ENCODE measurements around the gene UBXN6. TPM values are rescaled to one million over a fixed set of nuclear protein-coding genes. Genes with fewer than 3 reads are reported as not detected.

Gene UBXN6, protein sequence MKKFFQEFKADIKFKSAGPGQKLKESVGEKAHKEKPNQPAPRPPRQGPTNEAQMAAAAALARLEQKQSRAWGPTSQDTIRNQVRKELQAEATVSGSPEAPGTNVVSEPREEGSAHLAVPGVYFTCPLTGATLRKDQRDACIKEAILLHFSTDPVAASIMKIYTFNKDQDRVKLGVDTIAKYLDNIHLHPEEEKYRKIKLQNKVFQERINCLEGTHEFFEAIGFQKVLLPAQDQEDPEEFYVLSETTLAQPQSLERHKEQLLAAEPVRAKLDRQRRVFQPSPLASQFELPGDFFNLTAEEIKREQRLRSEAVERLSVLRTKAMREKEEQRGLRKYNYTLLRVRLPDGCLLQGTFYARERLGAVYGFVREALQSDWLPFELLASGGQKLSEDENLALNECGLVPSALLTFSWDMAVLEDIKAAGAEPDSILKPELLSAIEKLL
- total RNA-seq: 10 to 100 TPM; 49.7 to 86.4 (median 76.5) TPM
- 32.8 TPM for total RNA-seq (2013)
- 25.6 to 101 (median 64.1) reads per million in 29 experiments for total RNA-seq

DNA sequence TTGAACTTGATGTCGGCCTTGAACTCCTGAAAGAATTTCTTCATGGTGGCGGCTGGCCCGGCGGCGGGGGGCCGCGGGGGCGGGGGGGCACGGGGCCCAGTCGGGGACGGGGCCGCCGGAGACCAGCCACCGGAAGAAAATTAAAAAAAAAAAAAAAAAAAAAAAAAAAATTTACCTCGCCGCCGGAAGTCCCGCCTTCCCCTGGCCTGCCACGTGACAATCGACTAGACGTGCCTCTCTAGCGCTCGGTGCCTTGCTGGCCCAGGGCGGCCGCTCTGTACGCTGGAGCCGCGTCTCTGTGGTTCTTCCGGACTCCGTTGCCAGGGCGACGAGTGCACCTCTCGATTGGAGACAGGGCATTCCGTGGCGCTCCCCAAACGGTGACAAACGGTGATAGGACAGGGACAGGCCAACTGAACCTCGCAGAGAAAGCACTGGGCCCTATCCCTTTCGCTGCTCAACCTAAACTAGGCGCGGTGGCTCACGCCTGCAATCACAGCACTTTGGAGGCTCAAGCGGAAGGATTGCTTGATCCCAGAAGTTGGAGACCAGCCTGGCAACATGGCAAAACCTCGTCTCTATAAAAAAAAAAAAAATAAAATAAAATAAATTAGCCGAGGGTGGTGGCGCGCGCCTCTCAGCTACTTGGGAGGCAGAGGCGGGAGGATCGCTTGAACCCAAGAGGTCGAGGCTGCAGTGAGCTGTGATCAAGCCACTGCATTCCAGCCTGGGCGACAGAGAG, at the start of gene UBXN6:
Gene UBXN6, minus strand, starts transcription at position 141 of the 742 bp plus-strand sequence. Its CDS starts 97 bp downstream, at position 44.
- peaks cover 14 to 26% (median 19%) of the 10 kb centered on the region in 3 donors for H3K4me1 Mint-ChIP-seq
- no peaks in the 10 kb centered on the region for H3K27me3 Mint-ChIP-seq
- no peaks in the 10 kb centered on the region for H3K36me3 Mint-ChIP-seq
- H3K27ac Mint-ChIP-seq: peak within 1 kb of the TSS; percentile 86 to 87
- ChIA-PET POLR2A (interaction anchor here in 1 of 2 donors (0.6 kb wide), 1 partner anchor 1581 kb away, joined by 4 read pairs; no protein-coding TSS in a partner anchor), CTCF (interaction anchor here (0.6 to 1.6 kb wide), 4 partner anchors 13 to 470 kb away, joined by 4 to 13 read pairs (median 6); partner anchors contain the start of gene HDGFL2 (in 1 of the 2))
- Histone ChIP-seq H3K36me3 (ENCODE audit: control insufficient read depth in 2 of 2, extremely low read depth in 1 of 2, insufficient read depth in 1 of 2, low read length in 1 of 2) (peaks cover 5 to 12% of the 10 kb centered on the region in 2 donors), H3K9me3 (no peaks in the 10 kb centered on the region), H3K4me1 (ENCODE audit: control insufficient read depth in 1 of 2, extremely low read depth in 1 of 2, insufficient read depth in 2 of 2, low read length in 2 of 2) (peaks cover 2 to 25% of the 10 kb centered on the region in 2 experiments), H3K4me3 (ENCODE audit: control insufficient read depth in 1 of 2, extremely low read depth in 1 of 2, low read length in 1 of 2) (peak within 1 kb of the TSS; percentile 71 to 80), H3K27ac (ENCODE audit: low read length) (peak within 1 kb of the TSS; percentile 60), H3K27me3 (replicated peaks in 1 of 2; ENCODE audit: control insufficient read depth in 2 of 2, extremely low read depth in 1 of 2, insufficient read depth in 2 of 2, low read length in 1 of 2) (no peaks in the 10 kb centered on the region)
- H3K4me3 Mint-ChIP-seq: peak within 1 kb of the TSS; percentile 86 to 89 (median 87)
- ATAC-seq (replicated peaks in 1 of 4) (peak; percentile 93 to 95 (median 94)), DNase-seq (peak; percentile 94 to 99 (median 98))
- WGBS (ENCODE audit: insufficient coverage): 17% methylated on average over 30 of the region's 52 CpGs
- no peaks in the 10 kb centered on the region for H3K9me3 Mint-ChIP-seq

- Histone ChIP-seq H3K36me3 (ENCODE audit: control insufficient read depth in 2 of 2, extremely low read depth in 1 of 2, insufficient read depth in 1 of 2, low read length in 1 of 2) (peaks cover 2 to 17% of the 10 kb centered on the region in 2 donors), H3K27ac (ENCODE audit: low read length) (no peak overlapping the region), H3K4me1 (ENCODE audit: control insufficient read depth in 1 of 2, extremely low read depth in 1 of 2, insufficient read depth in 2 of 2, low read length in 2 of 2) (no peaks in the 10 kb centered on the region), H3K9me3 (no peaks in the 10 kb centered on the region), H3K4me3 (ENCODE audit: control insufficient read depth in 1 of 2, extremely low read depth in 1 of 2, low read length in 1 of 2) (no peak overlapping the region), H3K27me3 (replicated peaks in 1 of 2; ENCODE audit: control insufficient read depth in 2 of 2, extremely low read depth in 1 of 2, insufficient read depth in 2 of 2, low read length in 1 of 2) (peaks cover 0 to 2% of the 10 kb centered on the region in 2 experiments)
- Mint-ChIP-seq H3K27me3 (no peaks in the 10 kb centered on the region), H3K4me3 (no peak overlapping the region), H3K36me3 (peaks cover 23% of the 10 kb centered on the region), H3K9me3 (no peaks in the 10 kb centered on the region), H3K4me1 (no peaks in the 10 kb centered on the region), H3K27ac (no peak overlapping the region)
- ChIA-PET CTCF (no interaction called here), POLR2A (no interaction called here)
- DNase-seq: no peak
- 88% methylated on average over 11 of the region's 12 CpGs for WGBS (ENCODE audit: insufficient coverage)
- ATAC-seq (replicated peaks in 1 of 4): no peak
Observed at GRCh38 chr19:4507150-4507452, 49.5 kb upstream of the UBXN6 start.

GRCh38 chr19:4506449-4507149, 49.0 kb upstream of the UBXN6 start:
- DNase-seq: no peak
- Histone ChIP-seq H3K4me3 (ENCODE audit: control insufficient read depth in 1 of 2, extremely low read depth in 1 of 2, low read length in 1 of 2) (no peak overlapping the region), H3K36me3 (ENCODE audit: control insufficient read depth in 2 of 2, extremely low read depth in 1 of 2, insufficient read depth in 1 of 2, low read length in 1 of 2) (peaks cover 2 to 19% of the 10 kb centered on the region in 2 donors), H3K27ac (ENCODE audit: low read length) (no peak overlapping the region), H3K9me3 (no peaks in the 10 kb centered on the region), H3K4me1 (ENCODE audit: control insufficient read depth in 1 of 2, extremely low read depth in 1 of 2, insufficient read depth in 2 of 2, low read length in 2 of 2) (no peaks in the 10 kb centered on the region), H3K27me3 (replicated peaks in 1 of 2; ENCODE audit: control insufficient read depth in 2 of 2, extremely low read depth in 1 of 2, insufficient read depth in 2 of 2, low read length in 1 of 2) (peaks cover 0 to 2% of the 10 kb centered on the region in 2 experiments)
- H3K4me3 Mint-ChIP-seq: no peak overlapping the region
- 94% methylated on average over 16 of the region's 17 CpGs for whole genome bisulfite sequencing (ENCODE audit: insufficient coverage)
- peaks cover 23% of the 10 kb centered on the region for H3K36me3 Mint-ChIP-seq
- no peaks in the 10 kb centered on the region for H3K4me1 Mint-ChIP-seq
- ChIA-PET POLR2A (no interaction called here), CTCF (no interaction called here)
- H3K9me3 Mint-ChIP-seq: no peaks in the 10 kb centered on the region
- no peak for ATAC-seq (replicated peaks in 1 of 4)
- no peak overlapping the region for H3K27ac Mint-ChIP-seq
- H3K27me3 Mint-ChIP-seq: no peaks in the 10 kb centered on the region

GRCh38 chr19:4505570-4506448, 48.2 kb upstream of the UBXN6 start:
- Histone ChIP-seq H3K4me3 (ENCODE audit: control insufficient read depth in 1 of 2, extremely low read depth in 1 of 2, low read length in 1 of 2) (no peak overlapping the region), H3K9me3 (no peaks in the 10 kb centered on the region), H3K27me3 (replicated peaks in 1 of 2; ENCODE audit: control insufficient read depth in 2 of 2, extremely low read depth in 1 of 2, insufficient read depth in 2 of 2, low read length in 1 of 2) (peaks cover 0 to 2% of the 10 kb centered on the region in 2 experiments), H3K27ac (ENCODE audit: low read length) (no peak overlapping the region), H3K4me1 (ENCODE audit: control insufficient read depth in 1 of 2, extremely low read depth in 1 of 2, insufficient read depth in 2 of 2, low read length in 2 of 2) (no peaks in the 10 kb centered on the region), H3K36me3 (ENCODE audit: control insufficient read depth in 2 of 2, extremely low read depth in 1 of 2, insufficient read depth in 1 of 2, low read length in 1 of 2) (peaks cover 7 to 19% of the 10 kb centered on the region in 2 donors)
- Mint-ChIP-seq H3K4me1 (no peaks in the 10 kb centered on the region), H3K27me3 (no peaks in the 10 kb centered on the region), H3K36me3 (peaks cover 24% of the 10 kb centered on the region), H3K27ac (no peak overlapping the region), H3K9me3 (no peaks in the 10 kb centered on the region), H3K4me3 (no peak overlapping the region)
- ChIA-PET CTCF (no interaction called here), POLR2A (no interaction called here)
- ATAC-seq (replicated peaks in 1 of 4) (no peak), DNase-seq (no peak)
- WGBS (ENCODE audit: insufficient coverage): 97% methylated on average over 28 of the region's 34 CpGs

GRCh38 chr19:4504891-4505569, 47.4 kb upstream of the UBXN6 start:
- ChIA-PET CTCF (no interaction called here), POLR2A (no interaction called here)
- Histone ChIP-seq H3K4me3 (ENCODE audit: control insufficient read depth in 1 of 2, extremely low read depth in 1 of 2, low read length in 1 of 2) (no peak overlapping the region), H3K36me3 (ENCODE audit: control insufficient read depth in 2 of 2, extremely low read depth in 1 of 2, insufficient read depth in 1 of 2, low read length in 1 of 2) (peaks cover 8 to 19% of the 10 kb centered on the region in 2 donors), H3K27ac (ENCODE audit: low read length) (no peak overlapping the region), H3K4me1 (ENCODE audit: control insufficient read depth in 1 of 2, extremely low read depth in 1 of 2, insufficient read depth in 2 of 2, low read length in 2 of 2) (no peaks in the 10 kb centered on the region), H3K27me3 (replicated peaks in 1 of 2; ENCODE audit: control insufficient read depth in 2 of 2, extremely low read depth in 1 of 2, insufficient read depth in 2 of 2, low read length in 1 of 2) (no peaks in the 10 kb centered on the region), H3K9me3 (no peaks in the 10 kb centered on the region)
- ATAC-seq (replicated peaks in 1 of 4) (no peak), DNase-seq (no peak)
- Mint-ChIP-seq H3K9me3 (no peaks in the 10 kb centered on the region), H3K27ac (no peak overlapping the region), H3K4me1 (no peaks in the 10 kb centered on the region), H3K27me3 (no peaks in the 10 kb centered on the region), H3K4me3 (no peak overlapping the region), H3K36me3 (peaks cover 27% of the 10 kb centered on the region)
- 80% methylated on average over 14 of the region's 15 CpGs for WGBS (ENCODE audit: insufficient coverage)
